GM21447 (cell line): ENCODE measurements around the gene CENPF.

Experiments
- ATAC-seq: cut with Tn5 transposase; IDR thresholded peaks from one replicate; pipeline ENCODE4 v1.9.1; 2021; ENCODE audit not compliant: unreplicated experiment

Gene CENPF

GRCh38 chr1:214702556-214702955 is 99.6 kb downstream of the CENPF start:
- no peak for ATAC-seq

GRCh38 chr1:214707306-214708087 is 104.5 kb downstream of the CENPF start:
- no peak for ATAC-seq

- ATAC-seq = no peak
These were observed 105.4 kb downstream of the CENPF start for GRCh38 chr1:214708321-214708955.

GRCh38 chr1:214709241-214709640 is 106.2 kb downstream of the CENPF start:
- no peak for ATAC-seq

- ATAC-seq = no peak
These were observed 109.7 kb downstream of the CENPF start for GRCh38 chr1:214712737-214713136.
